Natural killer cell (primary cell): ENCODE data around the gene GALK1. TPM values are rescaled to one million over a fixed set of nuclear protein-coding genes. Genes with fewer than 3 reads are reported as not detected.
"Not testable (repeated sequence)": the region's sequence is repeated elsewhere in the genome, so short reads cannot be mapped to it uniquely, and the experiment has no call there.

Experiments
- ATAC-seq, 3 donors: fragments of 150-1000 bp in 2 of 3; fragments of 200-7000 bp in 1 of 3; cut with Tn5 transposase; 1 replicate in 1 of 3; 2 replicates in 2 of 3; pipeline ENCODE4 v1.10.0; 2021; ENCODE audit warnings: mild to moderate bottlenecking in 2 of 3, moderate library complexity in 2 of 3
- DNase-seq, 2 donors: peaks; one replicate each; pipeline versions ENCODE4 v3.0.0 to v3.0.0-alpha.2; 2013 to 2021; ENCODE audit warnings: mixed read lengths in 1 of 2
- H3K27ac ChIP-seq: one replicate; pipeline ENCODE4 v1.5.1; 2013; ENCODE audit warnings: mild to moderate bottlenecking, low read length
- H3K27me3 ChIP-seq: one replicate; pipeline ENCODE4 v1.6.1; 2013; ENCODE audit warnings: low read length; ENCODE audit not compliant: control insufficient read depth, insufficient read depth
- H3K36me3 ChIP-seq: one replicate; pipeline ENCODE4 v1.6.1; 2013; ENCODE audit warnings: low read length; ENCODE audit not compliant: control insufficient read depth, insufficient read depth
- H3K4me1 ChIP-seq: one replicate; pipeline ENCODE4 v1.6.1; 2013; ENCODE audit warnings: low read length; ENCODE audit not compliant: control insufficient read depth, insufficient read depth
- H3K4me3 ChIP-seq: one replicate; pipeline ENCODE4 v1.5.1; 2013; ENCODE audit warnings: low read length
- H3K9me3 ChIP-seq: one replicate; pipeline ENCODE4 v1.6.1; 2013; ENCODE audit warnings: low read length; ENCODE audit not compliant: control insufficient read depth, insufficient read depth
- H3K27ac Mint-ChIP-seq, 2 donors: one replicate each; pipeline ENCODE4 v1.8.0; 2022; ENCODE audit warnings: mild to moderate bottlenecking in 2 of 2, mixed read lengths in 2 of 2, moderate library complexity in 1 of 2
- H3K27me3 Mint-ChIP-seq, 2 donors: one replicate each; pipeline ENCODE4 v1.8.0; 2022; ENCODE audit warnings: low read depth in 2 of 2, mixed read lengths in 2 of 2
- H3K36me3 Mint-ChIP-seq: one replicate; pipeline ENCODE4 v1.8.0; 2022; ENCODE audit warnings: mixed read lengths
- H3K4me1 Mint-ChIP-seq, 2 donors: one replicate each; pipeline ENCODE4 v1.8.0; 2022; ENCODE audit warnings: mixed read lengths in 2 of 2
- H3K4me3 Mint-ChIP-seq: one replicate; pipeline ENCODE4 v1.8.0; 2022; ENCODE audit warnings: mild to moderate bottlenecking, moderate library complexity, mixed read lengths
- H3K9me3 Mint-ChIP-seq, 2 donors: one replicate each; pipeline ENCODE4 v1.8.0; 2022; ENCODE audit warnings: mixed read lengths in 2 of 2
- WGBS: methylation state at CpG from one replicate; pipeline ENCODE4 v1.1.7; 2013; ENCODE audit warnings: missing lambda C conversion rate; ENCODE audit not compliant: insufficient coverage; 5-methylcytosine and 5-hydroxymethylcytosine counted together
- intact Hi-C: fragments of 100-400 bp; cut with micrococcal nuclease; formaldehyde crosslinking; loops from one replicate; pipeline ENCODE4 v1.14.2; 2022
- total RNA-seq, 4 donors: library from RNA; stranded (reverse); fragments of 120-200 nt in 1 of 4; gene quantifications; one replicate each; pipeline versions ENCODE4 v1.2.3 to v1.2.4, GENCODE V29; 2013 to 2022
- TF ChIP-seq, protein P1 (sequence below): fragments of 200-600 bp; IDR thresholded peaks from one replicate; pipeline ENCODE4 v1.8.0; 2022; ENCODE audit warnings: antibody characterized with exemption

The GALK1 gene
- total RNA-seq, 3 donors from 2014 or later (not counting 1 experiment from before 2014, with no cell fraction given) = 11.9 to 15.9 (median 12.6) TPM

DNA sequence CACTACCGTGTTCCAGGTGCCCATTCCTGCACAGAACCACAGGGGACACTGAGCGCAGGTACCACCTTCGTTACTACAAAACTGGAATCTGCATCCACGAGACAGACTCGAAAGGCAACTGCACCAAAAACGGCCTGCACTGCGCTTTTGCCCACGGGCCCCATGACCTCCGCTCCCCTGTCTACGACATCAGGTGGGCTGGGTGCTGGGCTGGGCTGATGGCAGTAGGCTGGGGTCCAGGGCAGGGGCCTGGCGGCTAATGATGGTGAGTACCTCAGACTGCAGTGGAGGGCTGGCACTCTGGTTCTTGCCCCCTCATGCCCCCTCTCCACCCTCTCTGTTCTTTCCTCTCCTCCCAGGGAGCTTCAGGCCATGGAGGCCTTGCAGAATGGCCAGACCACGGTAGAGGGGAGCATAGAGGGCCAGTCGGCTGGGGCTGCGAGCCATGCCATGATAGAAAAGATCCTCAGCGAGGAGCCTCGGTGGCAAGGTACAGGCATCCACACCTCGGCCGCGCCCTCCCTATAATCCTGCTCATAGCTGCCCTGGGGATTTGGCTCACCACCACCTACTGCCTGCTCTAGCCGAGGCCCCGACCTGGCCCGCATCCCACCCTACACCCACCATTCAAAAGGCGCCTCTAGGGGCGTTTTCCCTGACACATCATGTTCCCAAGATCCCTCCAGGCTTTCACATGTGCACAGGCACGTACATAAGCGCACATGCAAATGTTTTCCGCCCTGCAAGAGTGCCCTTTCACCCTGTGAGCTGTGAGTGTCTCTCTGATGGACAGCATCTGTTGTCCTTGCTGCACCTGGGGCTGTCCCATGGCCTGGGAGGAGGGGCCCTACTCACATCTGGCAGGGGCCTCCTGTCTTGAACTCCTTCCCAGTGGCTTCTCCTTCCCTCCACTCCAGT, 47.4 kb upstream of the GALK1 start:
- Mint-ChIP-seq H3K36me3 (no peaks in the 10 kb centered on the region), H3K27ac (no peak overlapping the region), H3K27me3 (no peaks in the 10 kb centered on the region), H3K4me1 (peaks cover 0 to 10% of the 10 kb centered on the region in 2 donors), H3K9me3 (no peaks in the 10 kb centered on the region), H3K4me3 (no peak overlapping the region)
- Histone ChIP-seq H3K27me3 (no peaks in the 10 kb centered on the region), H3K9me3 (no peaks in the 10 kb centered on the region), H3K4me1 (no peaks in the 10 kb centered on the region), H3K4me3 (no peak overlapping the region), H3K27ac (no peak overlapping the region), H3K36me3 (peaks cover 58% of the 10 kb centered on the region)
- ATAC-seq = no peak
- intact Hi-C loops = no loop called here
- no peak for DNase-seq
- TF ChIP-seq, protein P1, sequence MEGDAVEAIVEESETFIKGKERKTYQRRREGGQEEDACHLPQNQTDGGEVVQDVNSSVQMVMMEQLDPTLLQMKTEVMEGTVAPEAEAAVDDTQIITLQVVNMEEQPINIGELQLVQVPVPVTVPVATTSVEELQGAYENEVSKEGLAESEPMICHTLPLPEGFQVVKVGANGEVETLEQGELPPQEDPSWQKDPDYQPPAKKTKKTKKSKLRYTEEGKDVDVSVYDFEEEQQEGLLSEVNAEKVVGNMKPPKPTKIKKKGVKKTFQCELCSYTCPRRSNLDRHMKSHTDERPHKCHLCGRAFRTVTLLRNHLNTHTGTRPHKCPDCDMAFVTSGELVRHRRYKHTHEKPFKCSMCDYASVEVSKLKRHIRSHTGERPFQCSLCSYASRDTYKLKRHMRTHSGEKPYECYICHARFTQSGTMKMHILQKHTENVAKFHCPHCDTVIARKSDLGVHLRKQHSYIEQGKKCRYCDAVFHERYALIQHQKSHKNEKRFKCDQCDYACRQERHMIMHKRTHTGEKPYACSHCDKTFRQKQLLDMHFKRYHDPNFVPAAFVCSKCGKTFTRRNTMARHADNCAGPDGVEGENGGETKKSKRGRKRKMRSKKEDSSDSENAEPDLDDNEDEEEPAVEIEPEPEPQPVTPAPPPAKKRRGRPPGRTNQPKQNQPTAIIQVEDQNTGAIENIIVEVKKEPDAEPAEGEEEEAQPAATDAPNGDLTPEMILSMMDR = no peak
- WGBS = 98% methylated on average over 27 of the region's 27 CpGs

GRCh38 chr17:75811174-75811573, 46.2 kb upstream of the GALK1 start:
- Histone ChIP-seq H3K27me3 (no peaks in the 10 kb centered on the region), H3K4me3 (no peak overlapping the region), H3K9me3 (no peaks in the 10 kb centered on the region), H3K36me3 (peaks cover 48% of the 10 kb centered on the region), H3K27ac (no peak overlapping the region), H3K4me1 (no peaks in the 10 kb centered on the region)
- H3K27ac Mint-ChIP-seq = no peak overlapping the region
- no peak for ATAC-seq
- intact Hi-C loops = no loop called here
- H3K36me3 Mint-ChIP-seq = no peaks in the 10 kb centered on the region
- H3K4me1 Mint-ChIP-seq = peaks cover 0 to 10% of the 10 kb centered on the region in 2 donors
- DNase-seq = no peak
- H3K4me3 Mint-ChIP-seq = no peak overlapping the region
- TF ChIP-seq, protein P1 = no peak
- H3K27me3 Mint-ChIP-seq = no peaks in the 10 kb centered on the region
- WGBS = 99% methylated on average over 7 of the region's 7 CpGs
- H3K9me3 Mint-ChIP-seq = no peaks in the 10 kb centered on the region

- intact Hi-C loops, DNase-seq, H3K4me1 ChIP-seq, H3K27me3 ChIP-seq, H3K27ac ChIP-seq, H3K9me3 ChIP-seq, H3K27me3 Mint-ChIP-seq, H3K36me3 Mint-ChIP-seq, H3K9me3 Mint-ChIP-seq, H3K4me3 Mint-ChIP-seq, H3K27ac Mint-ChIP-seq, H3K4me1 Mint-ChIP-seq, H3K4me3 ChIP-seq, ATAC-seq: not testable (repeated sequence)
- H3K36me3 ChIP-seq = peaks cover 45% of the 10 kb centered on the region
- 96% methylated on average over 11 of the region's 11 CpGs for WGBS
Measured at GRCh38 chr17:75810756-75811155, 45.8 kb upstream of the GALK1 start.

GRCh38 chr17:75810216-75810615, 45.2 kb upstream of the GALK1 start:
- DNase-seq = no peak
- no peaks in the 10 kb centered on the region for H3K27me3 Mint-ChIP-seq

More at GRCh38 chr17:75810216-75810615, 45.2 kb upstream of the GALK1 start:
- H3K9me3 Mint-ChIP-seq = no peaks in the 10 kb centered on the region
- intact Hi-C loops = no loop called here
- H3K4me1 Mint-ChIP-seq = peaks cover 0 to 10% of the 10 kb centered on the region in 2 donors
- TF ChIP-seq, protein P1 = no peak
- ATAC-seq = no peak
- Histone ChIP-seq H3K36me3 (peaks cover 43% of the 10 kb centered on the region), H3K27me3 (no peaks in the 10 kb centered on the region), H3K9me3 (no peaks in the 10 kb centered on the region), H3K4me1 (no peaks in the 10 kb centered on the region), H3K27ac (no peak overlapping the region), H3K4me3 (no peak overlapping the region)
- 91% methylated on average over 4 of the region's 5 CpGs for WGBS
- H3K27ac Mint-ChIP-seq = no peak overlapping the region
- H3K4me3 Mint-ChIP-seq = no peak overlapping the region
- no peaks in the 10 kb centered on the region for H3K36me3 Mint-ChIP-seq
